B cell (primary cell): ENCODE measurements around the gene RBM33. TPM values are rescaled to one million over a fixed set of nuclear protein-coding genes. Genes with fewer than 3 reads are reported as not detected.

Source experiments
- ATAC-seq: fragments of 200-7000 bp; cut with Tn5 transposase; one replicate; pipeline ENCODE4 v1.10.0; 2021; ENCODE audit warnings: low read depth, mild to moderate bottlenecking, moderate number of reproducible peaks, moderate library complexity
- CTCF ChIA-PET: fragments of 350-600 bp; sonication (Branson Sonifier 250); formaldehyde crosslinking; loops from one replicate; lab custom pipeline; 2021; ENCODE audit warnings: antibody characterized with exemption, inconsistent platforms; lab: Charles Lee
- POLR2A ChIA-PET: fragments of 350-600 bp; sonication (Branson Sonifier 250); formaldehyde crosslinking; loops from one replicate; lab custom pipeline; 2021; ENCODE audit warnings: antibody characterized with exemption; lab: Charles Lee
- DNase-seq: peaks from one replicate; pipeline ENCODE4 v3.0.0; 2013
- H2AFZ ChIP-seq: 2 replicates; pipeline ENCODE4 v1.6.1; 2012; ENCODE audit warnings: mild to moderate bottlenecking, low read depth, low read length; ENCODE audit not compliant: insufficient read depth, poor library complexity, severe bottlenecking
- H3K27ac ChIP-seq, 2 donors: 1 replicate in 1 of 2; 2 replicates in 1 of 2; pipeline ENCODE4 v1.5.1; 2012 to 2013; ENCODE audit warnings: low read length in 2 of 2, mild to moderate bottlenecking in 2 of 2, moderate library complexity in 1 of 2
- H3K27me3 ChIP-seq, 4 experiments: fragments of 200-600 bp in 1 of 4; sonication (generic) in 1 of 4; replicated peaks in 1 of 4; 1 replicate in 2 of 4; 2 replicates in 2 of 4; pipeline versions ENCODE4 v1.6.1 to v1.7.0; 2013 to 2016; ENCODE audit warnings: low read length in 3 of 4, mild to moderate bottlenecking in 2 of 4, mixed read lengths in 1 of 4, moderate library complexity in 1 of 4; ENCODE audit not compliant: insufficient read depth in 4 of 4, control insufficient read depth in 3 of 4; ENCODE audit errors: control extremely low read depth in 1 of 4
- H3K36me3 ChIP-seq, 2 experiments: replicated peaks in 1 of 2; 1 replicate in 1 of 2; 2 replicates in 1 of 2; pipeline versions ENCODE4 v1.6.1 to v1.7.1; 2013; ENCODE audit warnings: low read length in 1 of 2; ENCODE audit not compliant: insufficient read depth in 2 of 2, control insufficient read depth in 1 of 2; ENCODE audit errors: control extremely low read depth in 1 of 2, extremely low read depth in 1 of 2
- H3K4me1 ChIP-seq, 2 donors: fragments of 200-600 bp in 1 of 2; sonication (generic) in 1 of 2; 1 replicate in 1 of 2; 2 replicates in 1 of 2; pipeline versions ENCODE4 v1.5.1 to v1.6.1; 2013 to 2017; ENCODE audit warnings: low read length in 2 of 2; ENCODE audit not compliant: control insufficient read depth in 2 of 2, insufficient read depth in 2 of 2
- H3K4me2 ChIP-seq: replicated peaks from 2 replicates; pipeline ENCODE3; 2012; ENCODE audit warnings: mild to moderate bottlenecking, low read depth, low read length; ENCODE audit not compliant: poor library complexity, severe bottlenecking
- H3K4me3 ChIP-seq, 5 experiments: fragments of 200-600 bp in 1 of 5; sonication (generic) in 1 of 5; 1 replicate in 3 of 5; 2 replicates in 2 of 5; pipeline versions ENCODE4 v1.5.1 to v1.7.0; 2011 to 2016; ENCODE audit warnings: low read length in 4 of 5, mild to moderate bottlenecking in 4 of 5, low read depth in 2 of 5, control low read depth in 1 of 5, moderate library complexity in 1 of 5; ENCODE audit not compliant: insufficient read depth in 1 of 5; ENCODE audit errors: control extremely low read depth in 1 of 5, extremely low read depth in 1 of 5
- H3K79me2 ChIP-seq: fragments of 200-600 bp; sonication (generic); one replicate; pipeline ENCODE4 v1.6.0; 2016; ENCODE audit warnings: low read length; ENCODE audit not compliant: control insufficient read depth, insufficient read depth
- H3K9ac ChIP-seq: fragments of 200-600 bp; sonication (generic); 2 replicates; pipeline ENCODE4 v1.6.1; 2017; ENCODE audit warnings: mild to moderate bottlenecking, low read length, moderate library complexity
- H3K9me3 ChIP-seq, 3 donors: one replicate each; pipeline versions ENCODE4 v1.6.1 to v1.7.1; 2013; ENCODE audit warnings: low read length in 2 of 3; ENCODE audit not compliant: control insufficient read depth in 2 of 3, insufficient read depth in 1 of 3; ENCODE audit errors: control extremely low read depth in 1 of 3
- H4K20me1 ChIP-seq: 2 replicates; pipeline ENCODE4 v1.6.0; 2012; ENCODE audit warnings: mild to moderate bottlenecking, low read length; ENCODE audit not compliant: insufficient read depth, control insufficient read depth, poor library complexity, severe bottlenecking
- H3K27ac Mint-ChIP-seq: one replicate; pipeline ENCODE4 v1.8.0; 2021; ENCODE audit warnings: mixed read lengths
- H3K27me3 Mint-ChIP-seq: one replicate; pipeline ENCODE4 v1.8.0; 2021; ENCODE audit warnings: mixed read lengths
- H3K4me1 Mint-ChIP-seq: one replicate; pipeline ENCODE4 v1.8.0; 2021; ENCODE audit warnings: mixed read lengths
- H3K4me3 Mint-ChIP-seq: one replicate; pipeline ENCODE4 v1.8.0; 2021; ENCODE audit warnings: mixed read lengths
- H3K9me3 Mint-ChIP-seq: one replicate; pipeline ENCODE4 v1.8.0; 2022; ENCODE audit warnings: mixed read lengths; ENCODE audit not compliant: insufficient read depth
- CTCF ChIP-seq: fragments of 200-600 bp; IDR thresholded peaks from one replicate; pipeline ENCODE4 v1.8.0; 2022; ENCODE audit warnings: antibody characterized with exemption, mild to moderate bottlenecking
- EZH2 ChIP-seq: IDR thresholded peaks from 2 replicates; pipeline ENCODE4 v1.6.1; 2012; ENCODE audit warnings: borderline replicate concordance, low read depth, mild to moderate bottlenecking, moderate library complexity, low read length; ENCODE audit not compliant: insufficient read depth, poor library complexity, severe bottlenecking
- whole genome bisulfite sequencing: methylation state at CpG from one replicate; pipeline ENCODE4 v1.1.5; 2013; ENCODE audit warnings: missing lambda C conversion rate; ENCODE audit not compliant: insufficient coverage; 5-methylcytosine and 5-hydroxymethylcytosine counted together
- intact Hi-C: fragments of 100-400 bp; cut with micrococcal nuclease; formaldehyde crosslinking; loops from one replicate; pipeline ENCODE4 v1.10.0; 2022
- polyA plus RNA-seq: library from polyadenylated mRNA; depleted of rRNA; stranded (reverse); fragments of >200 nt; gene quantifications from 2 replicates; pipeline ENCODE4 v1.2.3, GENCODE V29; 2012
- total RNA-seq, 2 donors: library from RNA; stranded (reverse); fragments of 120-200 nt in 1 of 2; gene quantifications; 1 replicate in 1 of 2; 2 replicates in 1 of 2; pipeline versions ENCODE4 v1.2.3 to v1.2.4, GENCODE V29; 2013 to 2022

The RBM33 gene
- total and polyA plus RNA-seq, 2 donors (not counting 1 experiment from before 2014, with no cell fraction given) = 33.5 to 189 TPM

DNA sequence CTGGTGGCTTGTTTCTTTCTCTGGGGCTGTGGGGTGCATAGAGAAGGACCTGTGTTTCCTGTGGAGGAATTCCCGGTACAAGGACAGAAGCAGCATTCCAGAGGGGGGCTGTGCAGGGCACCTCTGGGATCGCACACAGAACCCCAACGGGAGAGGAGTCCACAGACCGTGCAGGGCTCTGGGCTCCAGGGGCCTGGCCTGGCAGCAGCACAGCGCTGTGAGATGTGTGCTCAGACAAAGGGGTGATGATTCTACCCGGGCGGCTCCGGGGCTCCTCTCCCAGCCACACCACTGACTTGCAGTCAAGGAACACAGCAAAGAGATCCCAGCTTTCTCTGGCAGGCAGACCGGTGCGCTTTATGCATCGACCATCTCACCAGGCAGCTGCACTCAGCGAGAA lies 174.7 kb downstream of the RBM33 start:
- intact Hi-C loops = loop anchor here (5.0 kb wide), 2 partner anchors 998 to 1433 kb away; no protein-coding TSS in a partner anchor
- 91% methylated on average over 7 of the region's 12 CpGs for WGBS
- Histone ChIP-seq H3K4me2 (no peak overlapping the region), H3K4me1 (peaks cover 2 to 5% of the 10 kb centered on the region in 2 donors), H2AFZ (no peak overlapping the region), H3K4me3 (no peak overlapping the region), H3K9me3 (peaks cover 0 to 14% (median 0%) of the 10 kb centered on the region in 3 donors), H3K36me3 (no peaks in the 10 kb centered on the region), H3K27ac (no peak overlapping the region), H3K27me3 (peaks cover 0 to 20% (median 4%) of the 10 kb centered on the region in 4 experiments), H3K79me2 (no peaks in the 10 kb centered on the region), H3K9ac (no peak overlapping the region), H4K20me1 (no peaks in the 10 kb centered on the region)
- DNase-seq (no peak), ATAC-seq (no peak)
- TF ChIP-seq CTCF (no peak), EZH2 (no peak)
- no peak overlapping the region for H3K27ac Mint-ChIP-seq
- no peaks in the 10 kb centered on the region for H3K9me3 Mint-ChIP-seq
- ChIA-PET POLR2A (no interaction called here), CTCF (no interaction called here)
- peaks cover 4% of the 10 kb centered on the region for H3K4me1 Mint-ChIP-seq
- H3K4me3 Mint-ChIP-seq = no peak overlapping the region
- peaks cover 33% of the 10 kb centered on the region for H3K27me3 Mint-ChIP-seq

GRCh38 chr7:155820246-155820645 lies 175.8 kb downstream of the RBM33 start:
- H3K4me1 Mint-ChIP-seq = peaks cover 4% of the 10 kb centered on the region
- ATAC-seq = no peak
- Histone ChIP-seq H3K9ac (no peak overlapping the region), H4K20me1 (no peaks in the 10 kb centered on the region), H3K27ac (no peak overlapping the region), H2AFZ (no peak overlapping the region), H3K4me1 (peaks cover 2 to 4% of the 10 kb centered on the region in 2 donors), H3K27me3 (peaks cover 0 to 15% (median 3%) of the 10 kb centered on the region in 4 experiments), H3K4me3 (no peak overlapping the region), H3K36me3 (no peaks in the 10 kb centered on the region), H3K79me2 (no peaks in the 10 kb centered on the region), H3K9me3 (peaks cover 0 to 12% (median 0%) of the 10 kb centered on the region in 3 donors), H3K4me2 (no peak overlapping the region)
- no peak overlapping the region for H3K4me3 Mint-ChIP-seq
- 89% methylated on average over 18 of the region's 18 CpGs for WGBS
- intact Hi-C loops = no loop called here
- no peak for DNase-seq
- POLR2A ChIA-PET = no interaction called here
- H3K9me3 Mint-ChIP-seq = no peaks in the 10 kb centered on the region
- CTCF ChIA-PET = no interaction called here
- peaks cover 42% of the 10 kb centered on the region for H3K27me3 Mint-ChIP-seq
- TF ChIP-seq CTCF (no peak), EZH2 (no peak)
- no peak overlapping the region for H3K27ac Mint-ChIP-seq
